Islet precursor cell (in vitro differentiated cells): ENCODE measurements around the gene OPALIN.

Experiments
- DNase-seq: peaks from one replicate; pipeline ENCODE4 v3.0.0-alpha.2; 2018

Gene OPALIN

DNA sequence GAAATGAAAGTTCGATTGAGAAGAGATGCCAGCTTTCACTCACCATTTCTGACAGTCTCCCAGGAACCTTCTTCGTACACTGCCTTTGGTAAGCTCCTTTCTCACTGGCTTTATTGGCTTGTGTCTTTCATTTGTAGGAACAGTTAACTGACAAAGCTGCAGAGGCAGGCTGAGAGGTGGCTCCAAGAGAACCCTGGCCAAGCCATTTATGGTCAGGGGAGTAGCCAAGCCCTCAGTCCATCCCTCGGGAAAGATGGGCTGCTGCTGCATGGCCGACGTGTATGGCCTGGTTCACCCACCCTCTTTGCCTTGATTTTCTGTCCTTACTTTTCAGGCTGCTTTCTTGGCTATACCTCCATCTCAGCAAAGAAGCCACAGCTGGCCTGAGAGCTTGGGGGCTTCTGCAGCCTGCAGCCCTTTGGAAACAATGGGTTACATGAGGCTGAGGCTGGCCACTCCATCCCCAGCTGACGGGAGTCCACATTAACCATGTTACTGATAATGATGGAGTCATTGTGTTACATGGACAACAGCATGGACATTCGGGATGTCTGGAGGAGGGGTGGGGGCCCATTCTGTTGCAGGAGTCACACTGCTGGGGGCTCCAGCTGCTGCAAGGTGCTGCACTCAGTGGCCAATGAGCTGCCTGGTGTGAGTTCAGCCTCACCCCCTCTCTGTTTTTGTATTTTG lies at the start of gene OPALIN:
Gene OPALIN, minus strand, starts transcription at position 152 of the 690 bp plus-strand sequence. Its CDS starts 106 bp downstream, at position 46.
- DNase-seq, result no peak

DNA sequence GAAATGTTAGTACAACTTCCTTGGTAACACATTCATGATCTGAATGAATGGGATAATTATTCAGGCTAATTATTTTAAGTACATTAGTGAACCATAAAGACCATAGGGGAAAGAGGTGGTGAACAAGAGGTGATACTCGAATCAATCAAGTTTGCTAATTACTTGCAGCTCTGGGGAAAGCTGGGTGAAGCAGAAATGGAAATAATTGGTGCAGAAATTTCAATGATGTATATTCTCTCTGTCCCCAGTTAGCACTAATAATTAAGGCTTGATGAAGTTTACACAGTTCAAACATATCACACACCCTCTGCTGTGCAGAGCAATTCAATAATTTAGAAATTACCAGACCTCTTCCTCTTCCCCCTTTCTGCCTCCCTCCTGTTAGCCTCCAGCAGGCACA lies 49.4 kb upstream of the OPALIN start:
- DNase-seq, result no peak

- DNase-seq, result peak; percentile 27
These were observed 48.8 kb upstream of the OPALIN start for GRCh38 chr10:96407560-96408069.

DNA sequence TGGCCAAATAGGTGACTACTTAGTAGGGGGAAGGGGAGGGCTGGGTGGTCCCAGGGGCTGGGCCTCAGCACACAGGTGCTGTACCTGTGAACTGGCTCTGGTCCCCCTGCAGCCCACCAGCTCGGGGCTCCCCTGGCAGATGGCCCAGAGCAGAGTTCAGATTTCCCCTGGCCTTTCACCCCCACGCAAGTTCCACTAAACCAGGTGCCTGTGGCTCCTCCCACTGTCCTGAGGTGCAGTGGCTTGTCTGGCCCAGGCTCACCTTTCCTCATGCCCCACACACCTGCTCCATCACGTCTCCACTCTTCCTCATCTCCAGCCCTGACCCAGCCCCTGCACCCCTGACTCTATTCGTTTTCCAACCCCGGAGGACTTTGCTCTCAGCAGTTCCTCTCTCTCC lies 47.3 kb upstream of the OPALIN start:
- DNase-seq, result peak; percentile 43

- peak; percentile 51 for DNase-seq
These were observed 43.9 kb upstream of the OPALIN start for GRCh38 chr10:96402417-96403305.

GRCh38 chr10:96401036-96401435 lies 42.2 kb upstream of the OPALIN start:
- DNase-seq, result peak; percentile 22

DNA sequence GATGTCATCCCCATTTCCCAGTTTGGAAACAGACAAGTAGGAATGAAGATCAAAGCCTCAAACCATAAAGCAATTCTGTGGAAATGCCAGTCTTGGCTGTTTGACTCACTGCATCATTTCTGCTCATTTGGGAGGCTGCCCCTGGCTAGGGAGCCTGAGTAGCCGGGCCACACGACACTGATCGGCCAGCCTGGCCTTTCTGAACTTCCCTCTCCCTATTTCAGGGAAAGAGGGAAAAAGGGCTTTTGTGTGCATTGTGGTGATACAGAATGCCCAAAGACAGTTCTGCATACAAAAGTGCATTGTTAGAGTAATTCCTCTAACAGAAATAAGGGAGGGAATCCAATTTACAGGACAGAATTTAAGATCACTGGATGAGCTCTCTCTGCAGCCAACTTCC lies 41.7 kb upstream of the OPALIN start:
- DNase-seq, result no peak

DNA sequence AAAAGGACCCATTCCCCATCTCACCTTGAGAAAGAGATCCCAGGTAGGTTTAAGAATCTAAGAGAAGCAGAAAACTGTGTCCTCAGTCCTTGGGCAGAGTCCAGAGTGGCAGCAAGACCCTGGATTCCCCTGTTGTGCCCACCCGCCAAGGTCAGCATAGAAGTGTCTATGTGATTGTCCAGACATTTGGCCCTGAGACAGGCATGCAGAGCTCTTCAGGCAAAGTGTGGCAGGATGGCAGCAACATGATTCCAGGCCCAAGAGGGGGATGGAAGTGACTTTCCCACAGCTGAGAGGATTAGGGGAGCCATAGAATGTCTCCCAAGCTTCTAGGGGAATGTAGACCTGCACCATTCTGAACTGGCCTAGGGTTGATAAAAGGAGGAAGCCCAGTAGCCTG lies 39.1 kb upstream of the OPALIN start:
- no peak for DNase-seq

GRCh38 chr10:96395931-96396877 lies 37.4 kb upstream of the OPALIN start:
- DNase-seq, result peak; percentile 76

DNA sequence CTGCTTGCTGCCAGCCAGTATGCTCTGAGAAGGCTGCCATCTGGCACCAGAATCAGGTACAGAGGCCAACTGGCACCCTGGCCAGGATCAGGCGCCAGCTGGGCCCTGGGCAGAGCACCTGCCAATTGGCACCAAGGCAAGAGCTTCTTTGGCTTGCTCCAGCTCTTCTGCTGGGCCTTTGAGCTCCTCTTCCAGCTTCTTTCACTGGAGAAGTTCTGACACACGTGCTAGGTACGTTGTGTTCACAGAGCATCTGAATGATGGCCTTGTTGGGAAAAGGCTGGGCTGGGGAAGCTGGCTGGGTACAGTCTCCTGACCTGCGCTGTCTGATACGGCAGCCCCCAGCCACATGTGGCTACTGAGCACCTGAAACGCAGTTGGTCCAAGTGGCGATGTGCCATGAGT lies 31.7 kb upstream of the OPALIN start:
- no peak for DNase-seq

DNA sequence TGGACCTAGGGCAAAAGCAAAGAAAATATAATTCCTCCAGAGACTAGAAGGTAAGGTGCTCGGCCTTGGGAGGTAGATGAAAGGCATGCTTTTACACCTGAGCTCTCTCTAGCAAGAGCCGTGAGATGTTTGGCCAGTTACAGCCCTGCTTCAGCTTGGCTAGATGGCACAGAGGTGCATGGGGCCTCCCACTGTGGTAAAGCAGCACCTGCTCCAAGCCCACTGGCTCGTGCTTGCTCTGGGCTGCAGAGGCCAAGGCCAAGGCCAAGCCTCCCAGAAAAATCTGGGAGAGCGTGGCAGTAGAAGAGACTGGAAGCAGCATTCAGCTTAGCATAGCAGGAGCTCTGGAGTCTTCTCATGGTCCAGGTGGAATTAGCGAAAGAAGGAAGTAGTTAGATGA lies 31.0 kb upstream of the OPALIN start:
- no peak for DNase-seq

GRCh38 chr10:96387601-96388000 lies 28.8 kb upstream of the OPALIN start:
- DNase-seq, result no peak

GRCh38 chr10:96387161-96387560 lies 28.4 kb upstream of the OPALIN start:
- DNase-seq, result no peak

- DNase-seq, result no peak
These were observed 25.7 kb upstream of the OPALIN start for GRCh38 chr10:96384506-96384905.

GRCh38 chr10:96380821-96381220 lies 22.0 kb upstream of the OPALIN start:
- DNase-seq, result no peak

- no peak for DNase-seq
These were observed 21.0 kb upstream of the OPALIN start for GRCh38 chr10:96379758-96380157.

DNA sequence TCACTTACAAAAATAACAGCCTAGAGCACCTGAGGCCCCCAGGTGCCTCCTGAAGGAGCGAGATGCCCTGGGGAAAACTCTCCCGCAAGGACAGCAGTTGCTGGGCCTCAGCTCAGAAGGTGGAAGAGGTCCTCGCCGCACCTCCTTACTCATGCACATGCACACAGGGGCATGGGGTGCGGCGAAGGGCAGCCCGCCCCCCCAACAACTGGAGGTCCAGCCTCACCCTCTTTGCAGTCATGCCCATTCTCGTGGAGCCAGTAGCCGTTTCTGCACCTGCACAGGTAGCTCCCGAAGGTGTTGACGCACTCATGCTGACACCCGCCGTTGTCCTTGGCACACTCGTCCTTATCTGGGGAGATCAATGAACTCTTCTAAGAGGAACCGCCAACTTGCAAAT lies 19.9 kb upstream of the OPALIN start:
- DNase-seq, result no peak

GRCh38 chr10:96377816-96378294 lies 19.1 kb upstream of the OPALIN start:
- DNase-seq, result no peak

DNA sequence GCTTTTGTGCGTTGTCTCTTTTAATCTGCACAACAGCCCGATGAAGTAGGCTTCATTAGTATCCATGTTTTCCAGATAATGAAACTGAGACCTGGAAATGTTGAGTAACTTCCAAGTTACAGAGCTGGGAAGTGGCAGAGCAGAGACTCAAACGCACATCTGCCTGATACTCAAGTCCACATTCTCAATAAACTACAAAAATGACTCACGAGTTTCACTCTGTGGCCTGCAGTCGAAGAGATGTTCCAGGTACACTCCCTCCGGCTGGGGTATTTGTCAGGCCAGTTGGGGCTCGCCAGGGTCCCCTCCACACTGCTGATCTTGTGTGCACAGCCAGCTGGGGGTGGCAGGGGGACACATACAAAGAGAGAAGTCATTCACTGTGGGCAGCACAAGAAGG lies 17.7 kb upstream of the OPALIN start:
- DNase-seq, result no peak

- DNase-seq, result peak; percentile 94
These were observed 16.4 kb upstream of the OPALIN start for GRCh38 chr10:96374985-96375830.

- no peak for DNase-seq
These were observed 15.8 kb upstream of the OPALIN start for GRCh38 chr10:96374639-96374984.

- no peak for DNase-seq
These were observed 15.2 kb upstream of the OPALIN start for GRCh38 chr10:96374004-96374403.
